HepG2 (cell line): ENCODE results near the gene CBLB. TPM values are rescaled to one million over a fixed set of nuclear protein-coding genes. Genes with fewer than 3 reads are reported as not detected.

Experiments used
- ATAC-seq: fragments of 200-7000 bp; cut with Tn5 transposase; 3 replicates; pipeline ENCODE4 v1.9.1; 2020; ENCODE audit warnings: mild to moderate bottlenecking, moderate library complexity
- BruUV-seq: library from RNA; stranded (reverse); fragments of 400-500 nt; replicated peaks from 2 replicates; lab custom pipeline; 2021; lab: Mats Ljungman, UMichigan
- CTCF ChIA-PET: fragments of 300-600 bp; formaldehyde crosslinking; extraction: SDS; loops from one replicate; lab custom pipeline; 2021; ENCODE audit warnings: low total read pairs, inconsistent platforms, low intra/inter-chr PET ratio; lab: Yijun Ruan, JAX
- POLR2A ChIA-PET: fragments of 350-600 bp; sonication (Branson Sonifier 250); formaldehyde crosslinking; loops from one replicate; lab custom pipeline; 2020; ENCODE audit warnings: antibody characterized with exemption, inconsistent platforms; lab: Yijun Ruan, JAX
- DNase-seq: peaks from one replicate; pipeline ENCODE4 v3.0.0-alpha.2; 2015; ENCODE audit warnings: low spot score
- FAIRE-seq: peaks from 3 replicates; lab custom pipeline; 2011; peaks lifted over from hg19 to GRCh38; lab: Jason Lieb, UNC
- H2AFZ ChIP-seq: one replicate; pipeline ENCODE4 v1.6.1; 2011; ENCODE audit warnings: low read length, inconsistent platforms
- H3K27ac ChIP-seq: fragments of 300-600 bp; 3 replicates; pipeline ENCODE4 v1.8.0; 2011; ENCODE audit warnings: mixed run types, mild to moderate bottlenecking, mixed read lengths, low read length, inconsistent platforms; ENCODE audit not compliant: insufficient read depth; ENCODE audit errors: extremely low read length
- H3K27me3 ChIP-seq, 2 experiments: fragments of 200-600 bp in 1 of 2; 2 replicates in 1 of 2; 3 replicates in 1 of 2; pipeline versions ENCODE4 v1.6.0 to v1.8.0; 2011; ENCODE audit warnings: low read length in 2 of 2, mild to moderate bottlenecking in 2 of 2, moderate library complexity in 2 of 2, inconsistent platforms in 1 of 2; ENCODE audit not compliant: insufficient read depth in 2 of 2, control insufficient read depth in 1 of 2
- H3K36me3 ChIP-seq, 2 experiments: fragments of 200-600 bp in 1 of 2; replicated peaks in 1 of 2; 2 replicates in 1 of 2; 3 replicates in 1 of 2; pipeline versions ENCODE4 v1.5.1 to v1.8.0; 2011; ENCODE audit warnings: low read length in 2 of 2, inconsistent platforms in 1 of 2; ENCODE audit not compliant: insufficient read depth in 2 of 2, control insufficient read depth in 1 of 2
- H3K4me1 ChIP-seq: 2 replicates; pipeline ENCODE4 v1.5.1; 2012; ENCODE audit warnings: low read length, inconsistent platforms; ENCODE audit not compliant: insufficient read depth
- H3K4me2 ChIP-seq: 2 replicates; pipeline ENCODE4 v1.6.0; 2011; ENCODE audit warnings: low read depth, low read length, inconsistent platforms
- H3K4me3 ChIP-seq, 3 experiments: fragments of 200-600 bp in 1 of 3; sonication (generic), shearing (Covaris generic) in 1 of 3; replicated peaks in 1 of 3; 2 replicates each; pipeline ENCODE4 v1.5.1; 2011 to 2016; ENCODE audit warnings: low read length in 3 of 3, inconsistent platforms in 2 of 3, low read depth in 2 of 3, mild to moderate bottlenecking in 2 of 3, control low read depth in 1 of 3, mixed read lengths in 1 of 3; ENCODE audit not compliant: insufficient read depth in 1 of 3
- H3K79me2 ChIP-seq: one replicate; pipeline ENCODE4 v1.6.1; 2011; ENCODE audit warnings: low read length, inconsistent platforms; ENCODE audit not compliant: insufficient read depth
- H3K9ac ChIP-seq: 2 replicates; pipeline ENCODE4 v1.6.0; 2011; ENCODE audit warnings: mild to moderate bottlenecking, low read depth, low read length, inconsistent platforms; ENCODE audit not compliant: insufficient read depth
- H3K9me3 ChIP-seq: 2 replicates; pipeline ENCODE4 v1.5.1; 2012; ENCODE audit warnings: mild to moderate bottlenecking, low read length
- H4K20me1 ChIP-seq: 2 replicates; pipeline ENCODE4 v1.6.0; 2011; ENCODE audit warnings: inconsistent platforms, mild to moderate bottlenecking, low read length, moderate library complexity; ENCODE audit not compliant: insufficient read depth
- BCL6 ChIP-seq: IDR thresholded peaks from 2 replicates; pipeline ENCODE4 v1.6.1; 2016; ENCODE audit warnings: missing genetic modification reagents, missing compliant biosample characterization
- KMT2B ChIP-seq: IDR thresholded peaks from 2 replicates; pipeline ENCODE4 v1.6.1; 2016; ENCODE audit warnings: missing genetic modification reagents, missing compliant biosample characterization
- RFXAP ChIP-seq: sonication (generic); formaldehyde crosslinking; IDR thresholded peaks from 2 replicates; pipeline ENCODE4 v1.4.0; 2020; ENCODE audit warnings: missing genetic modification reagents, borderline replicate concordance
- SRSF4 ChIP-seq: fragments of 200-400 bp; formaldehyde crosslinking; IDR thresholded peaks from one replicate; pipeline ENCODE4 v1.6.1; 2018; ENCODE audit warnings: mild to moderate bottlenecking, low read depth, low read length, moderate library complexity; ENCODE audit not compliant: poor library complexity, severe bottlenecking
- TRIM24 ChIP-seq: sonication (generic); formaldehyde crosslinking; IDR thresholded peaks from 2 replicates; pipeline ENCODE4 v1.8.0; 2022; ENCODE audit warnings: mild to moderate bottlenecking, missing genetic modification reagents
- ZC3H4 ChIP-seq: sonication (generic); formaldehyde crosslinking; IDR thresholded peaks from 2 replicates; pipeline ENCODE4 v1.4.0; 2020; ENCODE audit warnings: missing genetic modification reagents, borderline replicate concordance
- ZNF709 ChIP-seq: sonication (generic); formaldehyde crosslinking; IDR thresholded peaks from 2 replicates; pipeline ENCODE4 v1.5.0; 2020; ENCODE audit warnings: mild to moderate bottlenecking, missing genetic modification reagents
- WGBS: methylation state at CpG from one replicate; pipeline ENCODE4 v1.1.6; 2017; ENCODE audit warnings: low lambda C conversion rate; 5-methylcytosine and 5-hydroxymethylcytosine counted together
- in situ Hi-C: cut with HindIII; loops from 2 replicates; pipeline ENCODE4 v1.10.0; 2017; ENCODE audit warnings: low pct_unique_long_range_greater_than_20kb; ENCODE audit not compliant: extremely low pct_ligation_motif_present
- intact Hi-C: fragments of 100-400 bp; cut with micrococcal nuclease; formaldehyde crosslinking; loops from one replicate; pipeline ENCODE4 v1.10.0; 2022; ENCODE audit not compliant: unreplicated experiment
- polyA plus RNA-seq, 8 experiments: library from polyadenylated mRNA; depleted of rRNA in 3 of 8; stranded (reverse) in 7 of 8; unstranded in 1 of 8; fragments of >200 nt; fragmentation: Illumina TruSeq in 4 of 8; extraction: Trizol in 4 of 8; gene quantifications; 2 replicates each; pipeline versions ENCODE4 v1.2.1 to v1.2.3, GENCODE V29; 2011 to 2016; ENCODE audit warnings: low read depth in 4 of 8, missing spikeins in 1 of 8, mixed read lengths in 1 of 8; ENCODE audit not compliant: insufficient read depth in 1 of 8
- total RNA-seq, 5 experiments: library from RNA; depleted of rRNA; stranded (reverse); fragments of >200 nt; fragmentation: Illumina TruSeq; extraction: Trizol; gene quantifications; 2 replicates each; pipeline ENCODE4 v1.2.3, GENCODE V29; 2016; ENCODE audit warnings: low read depth in 1 of 5
- TF ChIP-seq, protein P1 (sequence below): sonication (generic); formaldehyde crosslinking; conservative IDR thresholded peaks from 2 replicates; pipeline ENCODE4 v1.4.0; 2020; ENCODE audit warnings: missing genetic modification reagents
- TF ChIP-seq, protein P2 (sequence below): sonication (generic); formaldehyde crosslinking; IDR thresholded peaks from 2 replicates; pipeline ENCODE4 v1.4.0; 2020; ENCODE audit warnings: missing genetic modification reagents

The CBLB gene
- total and polyA plus RNA-seq, 2 of the 13 experiments (the other 11 are each of a cell fraction or from before 2014, with no cell fraction given), result 9.8 to 16.4 TPM

GRCh38 chr3:105801397-105801796 is 67.4 kb downstream of the CBLB start:
- Histone ChIP-seq H4K20me1 (0 out of 2 replicates have a peak, but pooled peaks cover 4% of the 10 kb centered on the region), H3K27me3 (no peaks in the 10 kb centered on the region), H2AFZ (no peak overlapping the region), H3K9me3 (no peaks in the 10 kb centered on the region), H3K27ac (no peak overlapping the region), H3K4me3 (no peak overlapping the region), H3K79me2 (peaks cover 6% of the 10 kb centered on the region), H3K4me2 (no peak overlapping the region), H3K9ac (no peak overlapping the region), H3K4me1 (peaks cover 3% of the 10 kb centered on the region), H3K36me3 (no peaks in the 10 kb centered on the region)
- intact Hi-C loops (no loop called here), in situ Hi-C loops (no loop called here)
- WGBS, result 96% methylated on average over 2 of the region's 2 CpGs
- BruUV-seq, result no TSS peak
- ATAC-seq, result no peak
- no peak for FAIRE-seq
- DNase-seq, result no peak
- ChIA-PET POLR2A (no interaction called here), CTCF (no interaction called here)
- TF ChIP-seq SRSF4 (no peak), RFXAP (CRISPR knock-in tag) (no peak), ZNF709 (CRISPR knock-in tag) (no peak), TRIM24 (no peak), ZC3H4 (CRISPR knock-in tag) (no peak), BCL6 (CRISPR knock-in tag) (no peak), KMT2B (CRISPR knock-in tag) (no peak)
- TF ChIP-seq, protein P1, sequence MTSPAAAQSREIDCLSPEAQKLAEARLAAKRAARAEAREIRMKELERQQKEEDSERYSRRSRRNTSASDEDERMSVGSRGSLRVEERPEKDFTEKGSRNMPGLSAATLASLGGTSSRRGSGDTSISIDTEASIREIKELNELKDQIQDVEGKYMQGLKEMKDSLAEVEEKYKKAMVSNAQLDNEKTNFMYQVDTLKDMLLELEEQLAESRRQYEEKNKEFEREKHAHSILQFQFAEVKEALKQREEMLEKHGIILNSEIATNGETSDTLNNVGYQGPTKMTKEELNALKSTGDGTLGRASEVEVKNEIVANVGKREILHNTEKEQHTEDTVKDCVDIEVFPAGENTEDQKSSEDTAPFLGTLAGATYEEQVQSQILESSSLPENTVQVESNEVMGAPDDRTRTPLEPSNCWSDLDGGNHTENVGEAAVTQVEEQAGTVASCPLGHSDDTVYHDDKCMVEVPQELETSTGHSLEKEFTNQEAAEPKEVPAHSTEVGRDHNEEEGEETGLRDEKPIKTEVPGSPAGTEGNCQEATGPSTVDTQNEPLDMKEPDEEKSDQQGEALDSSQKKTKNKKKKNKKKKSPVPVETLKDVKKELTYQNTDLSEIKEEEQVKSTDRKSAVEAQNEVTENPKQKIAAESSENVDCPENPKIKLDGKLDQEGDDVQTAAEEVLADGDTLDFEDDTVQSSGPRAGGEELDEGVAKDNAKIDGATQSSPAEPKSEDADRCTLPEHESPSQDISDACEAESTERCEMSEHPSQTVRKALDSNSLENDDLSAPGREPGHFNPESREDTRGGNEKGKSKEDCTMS (CRISPR knock-in tag), result no peak
- TF ChIP-seq, protein P2, sequence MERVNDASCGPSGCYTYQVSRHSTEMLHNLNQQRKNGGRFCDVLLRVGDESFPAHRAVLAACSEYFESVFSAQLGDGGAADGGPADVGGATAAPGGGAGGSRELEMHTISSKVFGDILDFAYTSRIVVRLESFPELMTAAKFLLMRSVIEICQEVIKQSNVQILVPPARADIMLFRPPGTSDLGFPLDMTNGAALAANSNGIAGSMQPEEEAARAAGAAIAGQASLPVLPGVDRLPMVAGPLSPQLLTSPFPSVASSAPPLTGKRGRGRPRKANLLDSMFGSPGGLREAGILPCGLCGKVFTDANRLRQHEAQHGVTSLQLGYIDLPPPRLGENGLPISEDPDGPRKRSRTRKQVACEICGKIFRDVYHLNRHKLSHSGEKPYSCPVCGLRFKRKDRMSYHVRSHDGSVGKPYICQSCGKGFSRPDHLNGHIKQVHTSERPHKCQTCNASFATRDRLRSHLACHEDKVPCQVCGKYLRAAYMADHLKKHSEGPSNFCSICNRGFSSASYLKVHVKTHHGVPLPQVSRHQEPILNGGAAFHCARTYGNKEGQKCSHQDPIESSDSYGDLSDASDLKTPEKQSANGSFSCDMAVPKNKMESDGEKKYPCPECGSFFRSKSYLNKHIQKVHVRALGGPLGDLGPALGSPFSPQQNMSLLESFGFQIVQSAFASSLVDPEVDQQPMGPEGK, result no peak
